GM12878 (cell line): ENCODE data around the gene CCRL2. TPM values are rescaled to one million over a fixed set of nuclear protein-coding genes. Genes with fewer than 3 reads are reported as not detected.

ENCODE experiments used
- ATAC-seq: fragments of 200-7000 bp; cut with Tn5 transposase; 3 replicates; pipeline ENCODE4 v1.9.1; 2020; ENCODE audit warnings: mild to moderate bottlenecking, moderate library complexity
- BruUV-seq: library from RNA; stranded (reverse); fragments of 400-500 nt; replicated peaks from 2 replicates; lab custom pipeline; 2021; lab: Mats Ljungman, UMichigan
- CTCF ChIA-PET: fragments of 300-600 bp; sonication (Branson Sonifier 250); formaldehyde crosslinking; extraction: SDS; loops from one replicate; lab custom pipeline; 2021; ENCODE audit warnings: inconsistent platforms; lab: Yijun Ruan, JAX
- POLR2A ChIA-PET: fragments of 350-600 bp; formaldehyde crosslinking; extraction: SDS; loops from one replicate; lab custom pipeline; 2021; ENCODE audit warnings: inconsistent platforms; lab: Charles Lee
- RAD21 ChIA-PET: fragments of 300-600 bp; sonication (Branson Sonifier 250); formaldehyde crosslinking; loops from one replicate; lab custom pipeline; 2023; ENCODE audit warnings: antibody characterized with exemption; ENCODE audit not compliant: unreplicated experiment; lab: Charles Lee
- SMC1A ChIA-PET: fragments of 300-600 bp; sonication (Branson Sonifier 250); formaldehyde crosslinking; loops from one replicate; lab custom pipeline; 2023; ENCODE audit not compliant: unreplicated experiment, uncharacterized antibody; lab: Charles Lee
- DNase-seq: peaks from one replicate; pipeline ENCODE4 v3.0.0-alpha.2; 2011; ENCODE audit warnings: low read depth, low spot score
- FAIRE-seq: peaks from 3 replicates; lab custom pipeline; 2011; peaks lifted over from hg19 to GRCh38; lab: Jason Lieb, UNC
- H2AFZ ChIP-seq: 2 replicates; pipeline ENCODE4 v1.6.0; 2011; ENCODE audit warnings: low read depth, low read length, control low read depth; ENCODE audit not compliant: control insufficient read depth
- H3K27ac ChIP-seq: 2 replicates; pipeline ENCODE4 v1.5.1; 2011; ENCODE audit warnings: control low read depth; ENCODE audit not compliant: control insufficient read depth, insufficient read depth
- H3K27me3 ChIP-seq, 2 experiments: replicated peaks in 1 of 2; 2 replicates each; pipeline versions ENCODE4 v1.6.0 to v1.6.1; 2011; ENCODE audit warnings: low read length in 1 of 2; ENCODE audit not compliant: control insufficient read depth in 2 of 2, insufficient read depth in 2 of 2
- H3K36me3 ChIP-seq, 2 experiments: 2 replicates each; pipeline ENCODE4 v1.5.1; 2011; ENCODE audit warnings: low read length in 1 of 2; ENCODE audit not compliant: control insufficient read depth in 2 of 2, insufficient read depth in 2 of 2
- H3K4me1 ChIP-seq: 2 replicates; pipeline ENCODE4 v1.6.1; 2011; ENCODE audit warnings: mild to moderate bottlenecking, low read length, moderate library complexity, mixed read lengths; ENCODE audit not compliant: control insufficient read depth, insufficient read depth
- H3K4me2 ChIP-seq: 2 replicates; pipeline ENCODE4 v1.6.0; 2011; ENCODE audit warnings: control low read depth; ENCODE audit not compliant: control insufficient read depth, insufficient read depth
- H3K4me3 ChIP-seq: fragments of 200-600 bp; sonication (generic); 2 replicates; pipeline ENCODE4 v1.5.1; 2016
- H3K79me2 ChIP-seq: 2 replicates; pipeline ENCODE4 v1.6.0; 2011; ENCODE audit warnings: low read length; ENCODE audit not compliant: control insufficient read depth, insufficient read depth
- H3K9ac ChIP-seq: 2 replicates; pipeline ENCODE4 v1.8.0; 2011; ENCODE audit warnings: low read length, control low read depth, mixed read lengths; ENCODE audit not compliant: control insufficient read depth, insufficient read depth
- H3K9me3 ChIP-seq: replicated peaks from 3 replicates; pipeline ENCODE4 v1.5.1; 2011; ENCODE audit warnings: mild to moderate bottlenecking, low read length; ENCODE audit not compliant: control insufficient read depth, insufficient read depth
- H4K20me1 ChIP-seq: 2 replicates; pipeline ENCODE4 v1.6.0; 2011; ENCODE audit not compliant: control insufficient read depth, insufficient read depth
- ATF3 ChIP-seq: IDR thresholded peaks from 2 replicates; pipeline ENCODE4 v1.6.1; 2011; ENCODE audit warnings: low read depth, mild to moderate bottlenecking, low read length, moderate library complexity, borderline replicate concordance; ENCODE audit errors: extremely low read depth
- BHLHE40 ChIP-seq, 2 experiments: fragments of 450-650 bp in 1 of 2; IDR thresholded peaks; 2 replicates each; pipeline ENCODE4 v1.6.1; 2011 to 2017; ENCODE audit warnings: low read depth in 2 of 2, borderline replicate concordance in 1 of 2, improper control_type of control experiment in 1 of 2, low read length in 1 of 2, mild to moderate bottlenecking in 1 of 2
- BMI1 ChIP-seq: fragments of 450-650 bp; IDR thresholded peaks from 2 replicates; pipeline ENCODE4 v1.6.1; 2016; ENCODE audit warnings: mild to moderate bottlenecking, moderate library complexity, borderline replicate concordance
- BRCA1 ChIP-seq: IDR thresholded peaks from 2 replicates; pipeline ENCODE4 v1.6.1; 2011; ENCODE audit warnings: low read depth, low read length, improper control_type of control experiment
- CREM ChIP-seq: IDR thresholded peaks from 2 replicates; pipeline ENCODE4 v1.6.1; 2014; ENCODE audit warnings: antibody characterized with exemption, low read depth
- ELK1 ChIP-seq: IDR thresholded peaks from 2 replicates; pipeline ENCODE4 v1.6.1; 2012; ENCODE audit warnings: low read depth, low read length, improper control_type of control experiment
- EZH2 ChIP-seq: IDR thresholded peaks from 2 replicates; pipeline ENCODE4 v1.6.1; 2012; ENCODE audit warnings: low read depth, mild to moderate bottlenecking, control low read depth, inconsistent platforms, low read length, borderline replicate concordance; ENCODE audit not compliant: control insufficient read depth
- IKZF2 ChIP-seq, 2 experiments: fragments of 450-650 bp; IDR thresholded peaks; 2 replicates each; pipeline ENCODE4 v1.6.1; 2017; ENCODE audit warnings: mild to moderate bottlenecking in 2 of 2, moderate library complexity in 2 of 2
- JUND ChIP-seq: IDR thresholded peaks from 2 replicates; pipeline ENCODE4 v1.6.1; 2012; ENCODE audit warnings: low read depth, mild to moderate bottlenecking, low read length, improper control_type of control experiment, moderate library complexity
- NFYB ChIP-seq: IDR thresholded peaks from 2 replicates; pipeline ENCODE4 v1.6.1; 2011; ENCODE audit warnings: low read depth, mild to moderate bottlenecking, low read length, improper control_type of control experiment, moderate library complexity; ENCODE audit not compliant: insufficient read depth
- PKNOX1 ChIP-seq: fragments of 450-650 bp; IDR thresholded peaks from 2 replicates; pipeline ENCODE4 v1.6.1; 2016; ENCODE audit warnings: mild to moderate bottlenecking
- RELB ChIP-seq: fragments of 450-650 bp; IDR thresholded peaks from 2 replicates; pipeline ENCODE4 v1.6.1; 2017; ENCODE audit warnings: low read depth, mild to moderate bottlenecking, moderate library complexity
- SP1 ChIP-seq: IDR thresholded peaks from one replicate; pipeline ENCODE4 v1.6.1; 2011; ENCODE audit warnings: low read depth, low read length
- YY1 ChIP-seq: IDR thresholded peaks from 2 replicates; pipeline ENCODE4 v1.6.1; 2011; ENCODE audit warnings: low read depth, mild to moderate bottlenecking, low read length
- ZNF687 ChIP-seq: fragments of 450-650 bp; IDR thresholded peaks from 2 replicates; pipeline ENCODE4 v1.6.1; 2017; ENCODE audit warnings: mild to moderate bottlenecking, moderate library complexity
- WGBS: methylation state at CpG from one replicate; pipeline ENCODE4 v1.1.6; 2016; ENCODE audit warnings: low lambda C conversion rate; ENCODE audit not compliant: insufficient replicate concordance, insufficient coverage; ENCODE audit errors: missing lambda C conversion rate; 5-methylcytosine and 5-hydroxymethylcytosine counted together
- in situ Hi-C: fragments of 300-500 bp; cut with MboI; formaldehyde crosslinking; loops from 9 replicates; pipeline ENCODE4 v1.14.3; 2018; ENCODE audit warnings: mixed read lengths
- intact Hi-C: fragments of 100-400 bp; cut with micrococcal nuclease; formaldehyde crosslinking; loops from one replicate; pipeline ENCODE4 v1.14.2; 2022; ENCODE audit not compliant: unreplicated experiment
- polyA plus RNA-seq, 11 experiments: library from polyadenylated mRNA; depleted of rRNA in 4 of 11; unstranded in 6 of 11; stranded (reverse) in 5 of 11; fragments of >200 nt; fragmentation: Nextera tagmentation in 4 of 11; fragmentation: Illumina TruSeq in 1 of 11; extraction: Ambion mirVana in 4 of 11; extraction: Trizol in 1 of 11; gene quantifications; 1 replicate in 1 of 11; 2 replicates in 10 of 11; pipeline versions ENCODE4 v1.2.1 to v1.2.3, GENCODE V29; 2011 to 2016; ENCODE audit warnings: inconsistent platforms in 2 of 11, missing spikeins in 2 of 11, low read depth in 1 of 11
- total RNA-seq, 4 experiments: library from RNA; depleted of rRNA in 3 of 4; stranded (reverse); fragments of >200 nt in 3 of 4; fragmentation: Illumina TruSeq in 1 of 4; extraction: Trizol in 1 of 4; gene quantifications; 2 replicates each; pipeline versions ENCODE4 v1.2.1 to v1.2.3, GENCODE V29; 2013 to 2021

CCRL2 gene
- total and polyA plus RNA-seq, 10 of the 15 experiments (the other 5 are each of a cell fraction or from before 2014, with no cell fraction given), result 0.04 to 2.5 (median 1.8) TPM

GRCh38 chr3:46375218-46375617, 31.8 kb upstream of the CCRL2 start:
- Histone ChIP-seq H3K4me3 (no peak overlapping the region), H3K9ac (no peak overlapping the region), H3K27me3 (peaks cover 0 to 3% of the 10 kb centered on the region in 2 experiments; a peak in 2 of 4 replicates), H3K4me1 (no peaks in the 10 kb centered on the region), H4K20me1 (no peaks in the 10 kb centered on the region), H3K79me2 (no peaks in the 10 kb centered on the region), H3K36me3 (no peaks in the 10 kb centered on the region), H3K27ac (no peak overlapping the region), H3K4me2 (no peak overlapping the region), H2AFZ (no peak overlapping the region), H3K9me3 (no peaks in the 10 kb centered on the region)
- CTCF ChIA-PET, result interaction anchor here (0.7 to 21.1 kb wide), 9 partner anchors 8 to 350 kb away, joined by 3 to 714 read pairs (median 5); partner anchors contain the start of gene CCR1
- RAD21 ChIA-PET, result interaction anchor here (0.9 to 13.5 kb wide), 7 partner anchors 54 to 436 kb away, joined by 3 to 421 read pairs (median 6); partner anchors contain the start of gene CCR1
- SMC1A ChIA-PET, result interaction anchor here (1.2 to 15.8 kb wide), 6 partner anchors 8 to 436 kb away, joined by 3 to 581 read pairs (median 98); partner anchors contain the start of gene CCR1
- no TSS peak for BruUV-seq
- FAIRE-seq (no peak), DNase-seq (no peak), ATAC-seq (no peak)
- in situ Hi-C loops (loop anchor here (10.0 kb wide), 1 partner anchor 610 kb away; no protein-coding TSS in a partner anchor), intact Hi-C loops (loop anchor here (10.0 kb wide), 1 partner anchor 180 kb away; no protein-coding TSS in a partner anchor)
- WGBS, result 12% methylated on average over 2 of the region's 2 CpGs
- POLR2A ChIA-PET, result interaction anchor here (0.6 to 1.2 kb wide), 2 partner anchors 15 to 167 kb away, joined by 3 to 4 read pairs; partner anchors contain the start of gene CCR1
- TF ChIP-seq PKNOX1, result no peak
- no peak for TF ChIP-seq BHLHE40 (IDR thresholded peaks at IDR 0.05; ENCODE audit: borderline replicate concordance in 1 of 2, low read depth in 2 of 2, low read length in 1 of 2)
- no peak for TF ChIP-seq EZH2
- no peak for TF ChIP-seq IKZF2 (IDR thresholded peaks at IDR 0.05)
- TF ChIP-seq JUND, result no peak
- no peak for TF ChIP-seq NFYB
- TF ChIP-seq ATF3, result no peak
- TF ChIP-seq ELK1, result no peak
- TF ChIP-seq YY1, result no peak
- no peak for TF ChIP-seq BMI1
- no peak for TF ChIP-seq ZNF687
- TF ChIP-seq RELB, result no peak
- no peak for TF ChIP-seq CREM
- no peak for TF ChIP-seq BRCA1
- no peak for TF ChIP-seq SP1
